Endometrial microvascular endothelial cells (primary cell): ENCODE measurements around the gene NKAIN2. TPM values are rescaled to one million over a fixed set of nuclear protein-coding genes. Genes with fewer than 3 reads are reported as not detected.
"Not testable (repeated sequence)": the region's sequence is repeated elsewhere in the genome, so short reads cannot be mapped to it uniquely, and the experiment has no call there.

Experiments used
- in situ Hi-C: cut with HindIII; loops from 2 replicates; pipeline ENCODE4 v1.10.0; 2017; ENCODE audit warnings: low sequenced_read_pairs, low pct_unique_long_range_greater_than_20kb; ENCODE audit errors: inconsistent ontology term
- total RNA-seq: library from RNA; depleted of rRNA; stranded (reverse); fragments of >200 nt; gene quantifications from one replicate; pipeline ENCODE4 v1.2.3, GENCODE V29; 2015; ENCODE audit errors: inconsistent ontology term

Gene NKAIN2
- total RNA-seq, 1 donor from 2014 or later = not detected

DNA sequence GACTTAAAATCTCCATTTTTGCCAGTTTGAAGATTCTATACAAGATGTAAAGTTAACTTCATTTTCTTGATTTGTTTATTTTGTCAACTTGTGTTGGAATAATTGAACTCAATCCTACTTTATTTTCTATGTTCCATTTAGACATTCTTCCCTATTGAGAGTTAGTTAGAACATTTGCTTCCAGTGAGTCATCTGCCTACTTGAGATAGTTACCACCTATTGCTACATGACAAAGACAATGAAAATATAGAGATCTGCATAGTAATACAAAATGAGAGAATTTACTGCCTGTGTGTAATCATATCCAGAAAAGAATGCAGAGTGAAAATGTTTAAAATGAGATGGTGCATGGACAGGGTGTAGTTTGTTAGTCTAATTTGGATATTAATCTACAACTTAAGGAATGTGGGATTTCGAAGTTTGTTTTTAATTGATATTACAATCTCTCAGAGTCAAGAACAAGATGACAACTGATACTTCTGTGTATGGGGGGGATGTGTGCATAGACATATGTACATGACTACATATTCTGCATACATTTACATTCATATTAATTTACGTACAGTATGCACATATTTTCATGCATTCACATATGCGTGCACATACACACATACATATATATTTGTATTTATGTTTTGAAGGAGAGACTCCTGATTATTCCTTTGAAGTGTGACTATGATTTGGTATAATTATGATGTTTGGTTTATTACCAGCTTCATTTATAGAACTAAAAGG is 420.1 kb downstream of the NKAIN2 start:
- in situ Hi-C loops = no loop called here

- in situ Hi-C loops = no loop called here
Measured at GRCh38 chr6:124226396-124226795, 422.7 kb downstream of the NKAIN2 start.

DNA sequence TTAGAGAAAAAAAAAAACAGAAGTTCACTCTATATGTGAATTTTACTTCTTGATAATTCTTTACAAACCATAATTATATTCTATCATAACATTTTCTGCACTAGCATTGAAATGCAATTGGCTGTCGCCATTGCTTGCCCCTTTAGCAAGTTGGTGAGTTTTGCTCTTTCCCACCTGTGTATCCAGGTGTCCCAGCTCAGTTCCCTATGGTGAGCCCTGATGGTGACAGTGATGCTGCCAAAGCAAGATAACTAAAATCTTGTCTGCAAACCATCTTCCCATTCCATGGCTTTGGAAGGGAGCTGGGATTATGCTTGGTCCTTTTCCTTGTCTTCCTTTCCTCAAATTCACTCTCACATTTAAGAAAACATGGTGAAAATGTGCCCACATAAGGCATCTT is 429.6 kb downstream of the NKAIN2 start:
- in situ Hi-C loops = no loop called here

GRCh38 chr6:124234801-124235200 is 431.1 kb downstream of the NKAIN2 start:
- in situ Hi-C loops = no loop called here

GRCh38 chr6:124237911-124238310 is 434.2 kb downstream of the NKAIN2 start:
- in situ Hi-C loops = no loop called here

DNA sequence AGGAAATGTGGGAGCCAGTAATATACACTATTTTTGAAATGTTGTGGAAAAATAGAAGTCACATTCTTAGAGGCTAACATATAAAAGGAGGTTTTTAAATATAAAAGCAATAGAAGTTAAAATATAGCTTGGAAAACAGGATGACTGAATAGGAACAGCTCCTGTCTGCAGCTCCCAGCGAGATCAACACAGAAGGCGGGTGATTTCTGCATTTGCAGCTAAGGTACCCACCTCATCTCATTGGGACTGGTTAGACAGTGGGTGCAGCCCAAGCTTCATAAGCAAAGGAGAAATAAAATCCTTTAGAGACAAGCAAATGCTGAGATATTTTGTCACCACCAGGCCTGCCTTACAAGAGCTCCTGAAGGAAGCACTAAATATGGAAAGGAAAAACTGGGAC is 434.7 kb downstream of the NKAIN2 start:
- in situ Hi-C loops = not testable (repeated sequence)

DNA sequence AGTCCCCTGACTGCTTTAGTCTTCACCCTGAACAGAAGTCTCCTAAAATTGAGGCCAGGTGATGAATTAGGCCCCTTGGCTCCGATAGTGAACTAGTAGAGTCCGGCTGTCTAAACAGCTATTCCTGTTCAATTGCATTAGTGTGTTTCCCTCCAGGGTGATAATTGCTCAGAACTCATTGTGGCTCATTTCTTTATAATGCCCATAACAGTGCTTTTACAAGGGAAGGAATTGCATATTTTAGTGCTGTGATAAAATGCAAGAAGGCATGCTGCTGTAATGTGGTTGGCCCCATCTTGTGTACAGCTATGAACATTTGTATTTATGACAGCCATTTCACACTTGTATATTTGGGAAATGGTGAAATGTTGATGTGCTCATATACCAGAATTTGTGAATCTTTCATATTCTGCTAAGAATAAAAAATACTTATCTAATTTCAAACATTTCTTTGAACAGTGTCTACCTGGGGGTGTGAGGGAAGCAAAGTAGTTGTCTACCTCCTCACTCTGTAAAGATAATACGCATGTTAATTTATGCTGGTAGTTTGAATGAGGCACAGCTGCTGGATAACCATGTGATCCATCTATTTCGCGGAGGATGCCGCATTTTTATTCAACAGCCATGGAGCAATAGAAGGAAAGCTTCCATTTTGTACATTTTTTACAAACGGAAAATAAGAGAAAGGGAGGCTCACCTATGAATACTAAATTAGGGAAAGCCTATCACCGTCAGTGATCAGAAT is 451.4 kb downstream of the NKAIN2 start:
- in situ Hi-C loops = no loop called here

- in situ Hi-C loops = no loop called here
Measured at GRCh38 chr6:124260337-124260736, 456.7 kb downstream of the NKAIN2 start.

DNA sequence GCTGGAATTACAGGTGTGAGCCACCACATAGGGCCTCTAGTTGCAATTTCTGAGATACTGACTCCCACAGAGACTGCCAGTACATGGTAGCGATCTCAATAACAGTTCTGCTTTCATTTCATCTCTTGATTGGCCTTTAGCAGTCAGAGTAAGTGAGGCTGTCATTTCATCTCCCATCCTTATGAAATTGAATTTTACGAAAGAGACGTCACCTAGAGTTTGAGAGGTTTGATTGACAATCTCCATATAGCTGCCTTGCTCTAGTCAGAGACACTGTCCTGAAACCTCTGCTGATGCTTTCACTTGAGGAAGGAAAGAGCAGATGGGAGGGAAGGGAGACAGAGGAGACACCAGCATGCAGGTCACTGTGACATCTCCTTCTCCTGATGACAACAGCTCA is 466.1 kb downstream of the NKAIN2 start:
- in situ Hi-C loops = no loop called here

- in situ Hi-C loops = no loop called here
Measured at GRCh38 chr6:124273701-124274100, 470.0 kb downstream of the NKAIN2 start.

DNA sequence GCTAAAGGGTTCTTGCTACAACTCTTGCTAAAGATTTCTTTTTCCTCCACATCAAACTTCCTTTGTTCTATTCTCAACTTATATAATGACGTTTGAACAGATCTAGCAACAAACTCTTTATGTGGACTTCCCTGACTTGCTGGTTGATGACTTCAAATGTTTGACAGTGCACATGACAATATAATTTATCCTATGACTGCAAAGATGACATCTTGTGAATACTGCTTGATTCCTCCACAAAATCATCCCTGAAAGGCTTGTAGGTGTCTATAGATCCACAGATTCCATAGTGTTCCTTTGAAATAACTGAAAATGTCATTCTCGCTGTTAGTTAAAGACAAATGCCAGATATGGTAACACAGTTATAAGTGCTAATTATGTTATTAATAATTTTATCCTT is 478.9 kb downstream of the NKAIN2 start:
- in situ Hi-C loops = no loop called here

DNA sequence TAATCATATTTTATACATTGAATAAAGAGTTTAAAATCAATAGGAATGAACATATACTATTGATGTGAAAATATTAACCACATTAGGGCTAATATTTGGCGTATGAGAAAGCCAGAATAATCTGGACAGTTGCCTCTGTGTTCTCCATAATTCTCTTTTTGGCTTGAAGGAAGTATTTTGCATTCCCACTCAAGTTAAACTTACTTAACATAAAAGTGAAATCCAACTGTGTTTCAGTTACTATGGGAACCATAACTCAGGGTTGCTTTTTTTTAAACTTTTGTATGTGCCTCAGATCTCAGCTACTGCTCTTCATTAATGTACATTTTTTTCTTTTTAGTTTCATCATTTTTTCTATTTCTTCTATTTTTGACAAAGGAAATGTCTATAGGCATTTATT is 479.8 kb downstream of the NKAIN2 start:
- in situ Hi-C loops = no loop called here

DNA sequence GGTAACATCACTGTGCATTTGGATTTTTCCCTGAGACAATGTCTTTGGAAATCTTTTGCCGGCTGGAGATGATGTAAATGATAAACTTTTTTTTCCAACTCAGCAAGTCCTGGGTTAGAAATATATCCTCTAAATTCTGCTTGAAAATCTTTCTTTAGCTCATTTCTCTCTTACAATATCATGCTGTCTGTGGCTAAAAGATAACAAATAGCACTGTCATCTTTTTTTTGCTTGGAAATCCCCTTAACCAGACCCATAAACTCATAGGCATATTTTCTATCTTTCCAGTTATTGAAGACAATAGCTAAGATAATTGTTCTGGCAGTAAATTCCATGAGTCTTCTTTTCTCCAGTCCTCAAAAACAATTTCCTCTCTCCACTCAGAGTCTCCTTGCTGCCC is 481.5 kb downstream of the NKAIN2 start:
- in situ Hi-C loops = no loop called here

GRCh38 chr6:124294574-124295200 is 491.0 kb downstream of the NKAIN2 start:
- in situ Hi-C loops = no loop called here

GRCh38 chr6:124297507-124297906 is 493.8 kb downstream of the NKAIN2 start:
- in situ Hi-C loops = no loop called here

DNA sequence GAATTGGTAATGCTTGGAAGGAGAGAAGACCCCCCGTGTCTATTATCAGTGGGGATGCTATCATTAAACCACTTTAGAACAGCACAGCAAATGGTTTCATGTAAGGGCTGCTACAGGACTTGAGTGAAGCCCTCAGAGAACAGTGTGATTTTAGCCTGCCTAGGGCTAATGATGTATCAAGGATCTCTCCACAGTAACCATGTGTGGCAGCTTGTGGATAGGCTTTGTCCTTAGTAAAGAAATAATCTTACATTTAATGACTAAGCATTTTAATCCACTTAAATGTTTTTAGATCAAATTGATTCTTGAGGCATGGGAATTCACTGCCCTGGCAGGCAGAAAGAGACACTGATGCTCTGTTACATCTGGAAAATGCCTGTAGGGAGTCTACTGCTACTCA is 495.1 kb downstream of the NKAIN2 start:
- in situ Hi-C loops = no loop called here

GRCh38 chr6:124300907-124301306 is 497.2 kb downstream of the NKAIN2 start:
- in situ Hi-C loops = not testable (repeated sequence)

DNA sequence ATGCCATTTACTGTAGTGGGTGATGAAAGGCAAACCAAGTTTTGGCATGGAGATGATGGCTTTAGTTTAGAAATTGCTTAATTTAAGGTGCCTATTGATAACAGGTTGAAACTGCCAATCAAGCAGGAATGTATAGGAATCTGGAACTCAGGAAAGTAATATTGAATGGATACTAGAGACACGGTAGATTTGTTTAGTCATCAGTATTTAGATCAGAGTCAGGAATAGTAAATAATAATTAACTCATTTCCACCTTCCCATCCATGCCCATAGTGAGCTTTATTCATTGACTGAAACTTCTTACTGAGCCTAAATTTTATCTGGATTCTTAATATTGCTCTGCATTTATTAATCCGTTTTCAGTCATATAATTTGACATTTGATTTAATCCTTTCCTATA is 500.3 kb downstream of the NKAIN2 start:
- in situ Hi-C loops = no loop called here

GRCh38 chr6:124310139-124310538 is 506.5 kb downstream of the NKAIN2 start:
- in situ Hi-C loops = no loop called here

DNA sequence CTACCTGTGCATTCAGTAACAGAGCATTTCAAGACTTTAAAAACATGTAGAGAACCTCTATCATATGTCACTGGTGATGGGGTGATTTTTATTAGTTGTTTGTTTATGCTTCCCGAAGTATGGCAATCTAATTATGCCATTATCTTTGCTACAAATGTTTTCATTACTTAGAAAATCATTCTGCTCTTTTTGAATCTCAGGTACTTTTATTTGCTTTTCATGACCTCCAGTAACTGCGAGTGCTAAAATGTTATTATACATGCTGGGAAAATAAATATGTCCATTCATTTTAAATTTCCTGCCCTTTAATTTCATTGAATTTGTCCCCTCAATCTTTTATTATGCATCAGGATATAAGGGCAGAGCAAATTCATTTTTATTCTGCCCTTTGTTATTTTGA is 515.7 kb downstream of the NKAIN2 start:
- in situ Hi-C loops = no loop called here
